HCT116 (cell line): ENCODE measurements around the gene CYP2E1.
"Not testable (repeated sequence)": the region's sequence is repeated elsewhere in the genome, so short reads cannot be mapped to it uniquely, and the experiment has no call there.

Source experiments
- SIN3A ChIP-seq: IDR thresholded peaks from 2 replicates; pipeline ENCODE4 v1.6.1; 2012; ENCODE audit warnings: low read depth
- TCF7L2 ChIP-seq: IDR thresholded peaks from 2 replicates; pipeline ENCODE4 v1.7.0; 2011; ENCODE audit warnings: borderline replicate concordance, inconsistent platforms; ENCODE audit not compliant: insufficient read depth, insufficient read length; ENCODE audit errors: extremely low read depth
- TF ChIP-seq, protein P1 (sequence below): IDR thresholded peaks from 2 replicates; pipeline ENCODE4 v1.6.1; 2012

DNA sequence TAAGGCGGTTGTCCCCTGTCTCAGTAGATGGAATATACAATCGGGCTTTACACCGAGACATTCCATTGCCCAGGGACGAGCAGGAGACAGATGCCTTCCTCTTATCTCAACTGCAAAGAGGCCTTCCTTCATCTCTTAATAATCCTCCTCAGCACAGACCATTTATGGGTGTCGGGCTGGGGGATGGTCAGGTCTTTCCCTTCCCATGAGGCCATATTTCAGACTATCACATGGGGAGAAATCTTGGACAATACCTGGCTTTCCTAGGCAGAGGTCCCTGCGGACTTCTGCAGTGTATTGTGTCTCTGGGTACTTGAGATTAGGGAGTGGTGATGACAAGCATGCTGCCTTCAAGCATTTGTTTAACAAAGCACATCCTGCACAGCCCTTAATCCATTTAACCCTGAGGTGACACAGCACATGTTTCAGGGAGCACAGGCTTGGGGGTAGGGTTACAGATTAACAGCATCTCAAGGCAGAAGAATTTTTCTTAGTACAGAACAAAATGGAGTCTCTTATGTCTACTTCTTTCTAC, 14.3 kb downstream of the CYP2E1 start:
- TF ChIP-seq, protein P1, sequence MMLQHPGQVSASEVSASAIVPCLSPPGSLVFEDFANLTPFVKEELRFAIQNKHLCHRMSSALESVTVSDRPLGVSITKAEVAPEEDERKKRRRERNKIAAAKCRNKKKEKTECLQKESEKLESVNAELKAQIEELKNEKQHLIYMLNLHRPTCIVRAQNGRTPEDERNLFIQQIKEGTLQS = not testable (repeated sequence)
- TF ChIP-seq SIN3A, TCF7L2: not testable (repeated sequence)
